Stimulated activated CD8-positive, alpha-beta memory T cell treated with anti-CD3 and anti-CD28 coated beads, Interleukin-4, amount 100 ng/mL, for 4 hours (primary cell): ENCODE measurements around the gene ALDH1B1.

Experiments used
- DNase-seq, 2 donors: peaks; one replicate each; pipeline ENCODE4 v3.0.0-alpha.2; 2020; ENCODE audit warnings: low read depth in 2 of 2, low spot score in 1 of 2

ALDH1B1 gene

DNA sequence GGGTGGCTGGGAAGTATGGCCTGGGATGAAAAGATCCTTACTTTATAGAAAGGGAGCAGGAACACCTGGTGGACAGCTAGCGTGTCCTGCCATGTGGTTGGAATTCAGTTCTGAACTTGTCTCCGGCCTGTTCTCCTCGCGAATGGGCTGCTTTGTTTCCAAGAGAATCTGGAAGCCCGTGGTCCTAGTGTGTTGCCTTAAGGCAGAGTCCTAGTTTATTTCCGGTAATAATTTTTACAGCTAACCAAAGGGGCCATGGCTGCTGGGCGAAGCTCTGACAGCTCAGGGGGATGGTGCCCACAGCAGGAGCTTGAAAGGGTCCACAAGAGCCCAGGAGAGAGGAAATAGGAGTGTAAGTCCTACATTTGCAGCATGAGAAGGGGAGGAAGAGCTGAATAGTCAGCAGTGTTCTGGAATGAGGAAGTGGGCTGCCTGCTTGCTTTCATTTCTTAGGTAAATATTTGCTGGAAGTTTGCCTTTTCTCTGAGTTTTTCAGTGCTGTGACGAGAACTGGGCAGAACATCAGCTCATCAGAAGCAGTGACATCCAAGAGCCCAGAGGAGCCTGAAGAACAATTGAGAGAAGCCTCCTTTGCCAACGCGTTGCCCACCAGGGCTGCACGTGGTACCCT, 44.8 kb downstream of the ALDH1B1 start:
- DNase-seq = no peak

DNA sequence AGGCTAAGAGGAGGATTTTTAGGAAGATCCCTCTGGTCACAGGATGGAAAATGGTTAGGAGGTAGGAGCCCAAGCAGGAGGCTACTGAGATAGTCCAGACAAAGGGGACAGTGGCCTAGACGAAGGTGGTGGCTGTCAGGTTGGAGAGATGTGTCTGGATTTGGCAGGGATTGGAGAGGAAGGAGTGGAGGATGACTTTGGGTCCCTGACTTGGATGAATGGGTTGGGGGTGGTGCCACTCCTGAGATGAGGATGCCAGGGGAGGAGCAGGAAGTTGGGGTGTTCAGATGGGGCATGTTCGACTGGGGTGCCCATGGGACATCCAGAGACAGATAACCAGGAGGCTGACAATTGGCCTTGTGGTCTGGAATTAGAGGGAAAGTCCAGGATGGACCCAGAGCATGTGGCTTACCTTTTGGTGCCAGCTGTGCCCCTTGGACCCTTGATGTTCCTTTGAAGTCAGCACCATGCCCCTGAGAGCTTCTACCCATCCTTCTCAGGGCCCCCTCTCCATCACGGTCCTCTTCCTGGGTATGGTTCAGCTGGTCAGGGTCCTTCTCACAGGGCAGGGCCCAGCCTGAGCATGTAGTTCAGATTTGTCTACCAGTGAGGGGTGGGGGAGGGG, 46.9 kb downstream of the ALDH1B1 start:
- DNase-seq = no peak

DNA sequence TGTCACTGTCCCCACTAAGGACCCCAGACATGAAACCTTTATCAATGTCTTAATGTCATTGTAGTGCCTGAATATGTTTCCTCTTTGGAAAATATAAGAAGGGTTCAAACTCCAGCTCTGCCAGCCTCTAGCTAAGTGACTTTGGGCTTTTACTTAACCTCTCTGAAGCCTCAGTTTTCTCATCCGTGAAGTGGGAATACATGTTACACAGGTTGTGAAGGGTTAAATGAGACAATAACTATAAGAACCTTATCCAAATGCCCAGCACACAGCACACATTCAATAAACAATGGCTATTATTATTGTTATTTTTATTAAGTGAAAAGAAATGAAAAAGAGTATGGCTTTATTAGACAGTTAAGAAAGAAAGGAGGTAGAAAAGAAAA, 47.4 kb downstream of the ALDH1B1 start:
- DNase-seq = no peak

DNA sequence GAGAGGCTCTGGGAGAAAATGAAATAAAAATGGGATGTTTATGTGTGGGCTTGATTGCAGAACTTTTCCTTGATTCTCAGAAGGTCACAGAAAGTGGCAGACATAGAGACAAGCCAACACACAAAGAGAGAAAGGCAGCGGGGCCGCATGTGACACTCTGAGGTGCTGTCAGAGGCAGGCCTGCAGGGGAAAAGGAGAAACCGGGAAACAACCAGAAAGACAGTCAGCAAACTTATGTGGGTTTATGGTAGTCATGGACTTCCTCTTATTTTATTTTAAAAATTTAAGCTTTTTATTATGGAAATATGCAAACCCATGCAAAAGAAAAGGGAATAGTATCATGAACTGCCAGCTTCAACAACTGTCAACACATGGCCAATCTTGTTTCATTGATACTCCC, 48.0 kb downstream of the ALDH1B1 start:
- DNase-seq = no peak

DNA sequence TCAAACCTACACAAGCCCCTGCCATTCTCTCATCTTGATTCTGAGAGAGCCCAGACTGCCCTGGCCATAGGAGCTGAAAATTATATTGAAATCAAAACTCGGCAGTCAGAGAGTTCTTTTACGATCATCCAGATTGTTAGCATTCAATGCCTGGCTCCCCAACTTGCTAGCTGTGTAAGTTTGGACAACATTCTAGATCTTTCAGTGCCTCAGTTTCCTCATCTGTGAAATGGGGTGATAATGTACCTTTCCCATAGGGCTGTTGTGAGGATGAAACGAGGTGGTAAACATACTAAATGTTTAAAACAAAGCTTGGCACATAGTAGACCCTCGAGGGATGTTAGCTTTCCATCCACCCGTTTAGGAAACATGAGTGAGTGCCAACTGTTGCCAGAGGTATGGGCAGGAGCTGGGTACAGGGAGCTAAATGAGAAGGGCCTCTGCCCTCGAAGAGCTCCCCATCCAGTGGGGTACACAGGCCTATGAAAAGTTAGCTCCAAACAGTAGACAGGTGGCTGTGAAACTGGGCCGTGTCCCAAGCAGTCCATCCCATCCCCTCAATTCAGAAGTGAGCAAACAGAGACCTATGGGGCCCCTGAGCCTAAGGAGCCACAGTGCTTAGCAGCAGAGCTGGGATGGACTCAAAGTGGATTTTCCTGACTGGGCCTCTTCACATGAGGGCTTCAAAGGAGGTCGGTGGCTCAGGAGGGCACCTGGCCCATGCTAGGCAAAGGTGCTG, 49.0 kb downstream of the ALDH1B1 start:
- DNase-seq = no peak

DNA sequence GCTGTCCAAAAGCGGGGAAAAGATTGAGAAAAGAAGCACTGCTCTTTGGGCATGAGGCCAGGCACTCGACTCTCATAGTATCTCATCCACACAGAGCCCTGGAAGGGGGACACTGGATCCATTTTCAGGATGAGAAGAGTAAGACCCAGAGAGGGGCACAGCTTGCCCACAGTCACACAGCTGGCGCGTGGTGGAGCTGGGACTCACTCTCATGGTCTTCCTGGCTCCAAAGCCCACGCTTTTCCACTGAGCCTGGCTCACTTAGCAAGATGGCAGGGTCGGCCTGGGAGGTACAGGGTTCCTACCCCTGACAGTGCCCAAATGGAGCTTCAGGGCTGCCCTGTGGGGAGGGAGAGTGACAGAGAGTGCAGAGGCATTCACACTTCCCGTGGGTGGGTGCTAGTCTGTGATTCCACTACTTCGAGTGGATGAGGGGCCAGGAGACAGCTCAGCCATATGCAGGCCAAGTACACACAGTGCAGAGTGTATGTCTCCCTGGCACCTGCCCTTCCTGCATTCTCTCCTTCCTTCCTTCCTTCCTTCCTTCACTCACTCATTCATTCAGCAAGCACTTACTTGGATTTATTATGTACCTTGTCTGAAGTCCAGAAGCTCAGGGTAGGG, 50.1 kb downstream of the ALDH1B1 start:
- no peak for DNase-seq

DNA sequence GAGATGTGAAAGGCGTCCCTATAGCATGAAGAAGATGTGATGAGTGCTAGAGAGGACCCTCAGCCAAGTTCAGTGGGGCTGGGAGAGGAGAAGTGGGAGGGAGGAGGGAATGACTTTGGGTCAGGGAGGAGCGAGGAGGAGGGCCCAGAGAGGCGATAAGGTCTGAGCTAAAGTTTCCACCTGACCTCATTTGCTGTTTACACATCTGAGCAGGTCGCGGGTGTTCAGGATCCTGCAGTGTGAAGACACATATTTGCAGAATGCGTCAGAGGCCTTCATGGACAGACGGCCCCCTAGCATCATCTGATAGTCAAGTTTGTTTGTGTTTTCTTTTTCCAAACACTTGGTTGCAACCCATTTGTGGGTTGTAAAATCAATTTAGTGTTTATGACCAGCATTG, 50.7 kb downstream of the ALDH1B1 start:
- DNase-seq = no peak

DNA sequence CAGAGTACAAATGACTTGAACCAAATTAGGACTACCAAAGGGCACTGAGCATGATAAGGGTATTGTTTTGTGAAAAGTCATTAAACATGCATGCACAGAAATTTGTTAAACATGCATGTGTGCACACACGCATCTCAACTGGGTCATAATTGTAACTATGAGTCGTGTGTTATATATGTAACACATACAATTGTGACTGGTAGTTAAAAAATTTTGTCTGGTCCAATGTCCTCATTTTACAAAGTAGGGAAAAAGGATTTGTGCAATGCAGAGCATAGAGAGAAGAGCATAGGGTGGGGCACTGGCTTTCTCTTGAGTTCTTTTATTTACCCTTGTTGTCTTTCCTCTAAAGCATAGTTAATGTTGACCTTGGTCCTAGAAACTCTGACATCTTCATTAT, 51.1 kb downstream of the ALDH1B1 start:
- no peak for DNase-seq

DNA sequence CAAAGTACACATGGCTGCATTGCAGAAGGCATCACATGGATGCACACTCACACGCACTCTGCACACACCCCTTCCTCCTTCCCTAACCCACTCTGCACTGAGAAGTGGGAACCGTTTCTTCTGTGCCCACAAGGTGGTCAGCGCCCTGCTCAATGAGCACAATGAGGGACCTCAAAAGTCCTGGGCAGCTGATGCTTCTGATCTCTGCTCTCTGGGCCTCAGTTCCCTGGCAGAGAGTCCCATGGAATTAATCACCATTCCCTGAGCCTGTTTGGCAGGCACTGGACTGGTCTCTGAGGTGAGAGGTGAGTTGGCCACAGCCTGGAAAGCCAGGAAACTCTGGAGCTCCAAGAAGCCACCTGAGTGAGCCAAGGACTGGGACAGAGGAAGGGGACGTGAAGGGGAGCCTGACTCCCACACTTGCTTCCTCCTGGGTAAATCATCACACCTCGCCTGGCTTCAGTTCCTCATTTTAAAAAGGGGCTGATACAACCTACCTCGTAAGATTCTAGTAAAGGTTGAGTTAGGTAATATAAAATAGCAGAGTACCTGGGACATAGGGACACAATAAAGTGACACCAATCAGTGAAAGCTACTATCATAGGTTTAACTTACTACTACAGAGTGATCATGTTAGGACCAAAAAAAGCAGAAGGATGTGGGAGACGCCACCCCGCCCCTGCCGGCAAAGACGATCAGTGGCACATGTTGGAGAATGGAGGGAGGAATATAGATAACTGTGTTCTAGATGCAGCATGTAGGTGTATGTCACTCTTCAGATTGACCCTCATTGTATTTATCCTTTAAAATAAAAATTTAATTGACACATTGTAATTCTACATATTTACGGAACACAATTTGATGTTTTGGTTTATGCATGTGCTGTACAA, 52.9 kb downstream of the ALDH1B1 start:
- no peak for DNase-seq

DNA sequence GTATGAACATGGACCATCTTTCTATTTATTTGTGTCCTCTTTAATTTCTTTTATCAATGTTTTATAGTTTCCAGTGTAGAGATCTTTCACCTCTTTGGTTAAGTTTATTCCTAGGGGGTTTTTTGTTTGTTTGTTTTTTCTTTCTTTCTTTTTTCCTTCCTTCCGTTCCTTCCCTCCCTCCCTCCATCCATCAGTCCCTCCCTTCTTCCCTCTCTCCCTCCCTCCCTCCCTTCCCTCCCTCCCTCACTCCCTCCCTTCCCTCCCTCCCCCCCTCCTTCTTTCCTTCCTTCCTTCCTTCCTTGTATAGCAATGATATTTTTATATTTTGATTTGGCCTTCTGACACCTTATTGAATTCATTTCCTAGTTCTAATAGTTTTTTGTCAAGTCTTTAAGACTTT, 55.2 kb downstream of the ALDH1B1 start:
- DNase-seq = no peak
